Stromal cell of bone marrow (primary cell): ENCODE data around the gene GUCY2D.

ENCODE experiments used
- DNase-seq: peaks from one replicate; pipeline ENCODE4 v3.0.0-alpha.2; 2012; ENCODE audit warnings: low read depth

Gene GUCY2D

DNA sequence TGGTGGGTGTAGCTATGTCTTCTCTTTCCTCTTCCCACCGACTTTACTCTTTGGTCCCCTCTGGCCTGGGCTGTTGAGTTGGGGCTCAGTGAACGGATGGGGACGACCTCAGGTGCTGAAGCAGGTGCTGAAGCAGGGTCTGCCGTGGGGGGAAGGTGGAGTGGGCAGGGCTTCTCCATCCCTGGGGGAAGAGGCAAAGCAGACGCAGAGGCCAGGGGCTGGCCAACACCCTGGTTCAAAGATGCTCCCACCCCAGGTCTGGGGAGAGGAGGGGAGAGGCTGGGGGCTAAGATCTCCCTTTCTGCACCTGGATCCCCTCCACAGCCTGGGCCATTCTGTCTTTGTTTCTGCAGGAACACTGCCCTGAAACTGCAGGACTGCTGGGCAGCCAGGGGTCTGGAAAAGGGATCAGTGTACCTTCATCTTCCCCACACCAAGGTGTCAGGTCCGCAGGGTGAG is 62.2 kb downstream of the GUCY2D start:
- no peak for DNase-seq

- DNase-seq, result no peak
Measured at GRCh38 chr17:8066841-8067775, 64.7 kb downstream of the GUCY2D start.

DNA sequence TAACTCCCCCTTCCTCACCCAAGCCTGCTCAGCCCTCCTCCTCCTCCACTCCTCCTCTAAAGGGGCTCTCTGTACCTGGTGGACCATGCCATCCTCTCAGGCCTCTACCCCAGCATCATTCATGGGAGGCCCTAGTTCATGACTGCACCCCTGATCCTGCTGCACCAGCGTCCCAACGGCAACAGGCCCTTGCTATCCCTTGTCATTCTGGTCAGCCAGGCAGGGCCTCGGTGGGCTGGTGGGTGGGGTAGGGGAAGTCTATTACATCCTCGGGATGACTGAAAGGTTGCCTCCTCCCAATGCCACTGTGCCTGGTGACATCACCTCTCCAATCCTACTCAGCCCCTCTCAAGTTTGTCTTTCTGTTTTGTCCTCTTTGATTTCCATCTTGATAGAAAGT is 65.4 kb downstream of the GUCY2D start:
- no peak for DNase-seq

GRCh38 chr17:8068736-8069586 is 66.5 kb downstream of the GUCY2D start:
- DNase-seq, result no peak

GRCh38 chr17:8069587-8069860 is 67.1 kb downstream of the GUCY2D start:
- no peak for DNase-seq
